GM12891 (cell line): ENCODE data around the gene TRAPPC12.

Source experiments
- POLR2A ChIP-seq: IDR thresholded peaks from 2 replicates; pipeline ENCODE4 v1.6.1; 2011; ENCODE audit warnings: low read depth, low read length, control low read depth
- POLR2AphosphoS5 ChIP-seq: IDR thresholded peaks from 2 replicates; pipeline ENCODE4 v1.6.1; 2011; ENCODE audit warnings: low read depth, low read length, control low read depth
- POU2F2 ChIP-seq: IDR thresholded peaks from 2 replicates; pipeline ENCODE4 v1.6.1; 2011; ENCODE audit warnings: low read depth, mild to moderate bottlenecking, control low read depth, low read length, moderate library complexity
- SPI1 ChIP-seq: IDR thresholded peaks from 2 replicates; pipeline ENCODE4 v1.6.1; 2011; ENCODE audit warnings: low read depth, low read length, control low read depth
- TAF1 ChIP-seq: IDR thresholded peaks from 2 replicates; pipeline ENCODE4 v1.6.1; 2011; ENCODE audit warnings: low read depth, low read length, control low read depth

DNA sequence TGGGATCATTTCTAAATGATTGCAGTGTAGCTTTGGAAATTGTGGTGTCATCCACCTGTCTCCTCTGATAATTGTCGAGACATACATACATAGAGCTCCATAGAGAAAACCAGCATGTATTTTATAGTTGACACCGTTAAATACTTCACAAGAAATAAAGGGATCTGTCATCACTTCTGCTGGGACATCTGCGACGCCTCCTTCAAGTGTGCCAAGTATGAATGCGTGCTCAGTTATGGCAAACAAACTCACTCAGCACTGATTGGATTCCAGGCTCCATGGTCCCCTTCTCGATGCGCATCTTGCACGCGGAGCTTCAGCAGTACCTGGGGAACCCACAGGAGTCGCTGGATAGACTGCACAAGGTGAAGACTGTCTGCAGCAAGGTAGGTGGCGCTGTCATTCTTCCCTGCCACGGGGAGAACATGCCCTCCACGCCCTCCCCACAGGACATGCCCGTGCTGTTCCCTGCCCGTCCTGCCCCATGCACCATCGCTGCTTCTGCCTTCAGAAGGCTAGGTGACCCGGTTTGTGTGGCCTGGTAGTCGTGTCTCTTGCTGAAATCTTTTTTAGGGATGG lies 64.1 kb downstream of the TRAPPC12 start:
- TF ChIP-seq POLR2AphosphoS5: no peak
- TF ChIP-seq POLR2A: no peak
- TF ChIP-seq SPI1: no peak
- no peak for TF ChIP-seq TAF1
- TF ChIP-seq POU2F2: no peak
